ENCODE results near the gene DHRS4. TPM values are rescaled to one million over a fixed set of nuclear protein-coding genes. Genes with fewer than 3 reads are reported as not detected.
"Not testable (repeated sequence)": the region's sequence is repeated elsewhere in the genome, so short reads cannot be mapped to it uniquely, and the experiment has no call there.

DHRS4 gene
- total and polyA plus RNA-seq, 4 donors = 17.8 to 47.3 (median 32.6) TPM

DNA sequence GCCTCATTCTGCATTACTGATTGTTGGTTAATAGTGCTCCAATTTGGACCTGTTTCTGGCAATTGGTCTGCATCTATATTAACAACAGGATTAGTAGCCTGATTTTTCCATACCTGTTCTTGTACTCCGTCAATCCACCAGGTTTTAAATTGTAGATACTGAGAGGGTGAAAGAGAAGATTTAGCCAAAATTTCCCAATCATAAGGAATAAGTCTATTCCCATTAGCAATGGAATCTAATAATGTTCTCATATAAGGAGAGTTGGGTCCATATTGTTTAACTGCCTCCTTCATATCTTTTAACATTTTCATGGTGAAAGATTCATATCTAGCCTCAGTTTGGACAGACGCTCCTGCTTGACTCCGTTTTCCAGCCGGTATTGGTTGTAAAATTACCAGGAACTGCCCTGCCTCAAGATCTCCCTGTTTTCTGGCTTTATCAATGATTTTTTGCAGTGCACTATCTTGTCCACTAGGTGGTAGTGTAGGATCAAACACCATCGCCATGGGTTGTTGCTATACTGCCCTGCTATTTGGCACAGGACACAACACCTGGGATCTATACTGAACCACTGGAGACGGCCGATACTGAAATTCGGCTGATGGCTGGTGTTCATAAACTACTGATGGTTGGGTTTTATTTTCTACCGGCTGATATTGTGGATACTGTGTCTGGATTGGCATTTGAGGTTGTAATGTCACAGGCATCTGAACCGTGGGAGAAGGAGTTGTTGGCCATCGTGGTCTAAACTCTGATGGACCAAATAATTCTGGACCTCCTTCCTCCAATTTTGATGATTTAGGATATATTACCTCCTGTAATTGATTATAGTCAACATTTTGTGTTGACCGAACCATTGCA is 60.3 kb downstream of the DHRS4 start:
- WGBS, 2 donors = 17 to 20% methylated on average over 12 of the region's 12 CpGs
- ATAC-seq (ENCODE audit: low FRiP score) (peak; percentile 86), DNase-seq (no peak)
- Histone ChIP-seq H3K36me3 (ENCODE audit: control insufficient read depth in 1 of 2, insufficient read depth in 2 of 2, low read length in 1 of 2) (no peaks in the 10 kb centered on the region), H3K9me3 (ENCODE audit: control insufficient read depth, low read length) (no peaks in the 10 kb centered on the region), H3K27me3 (ENCODE audit: control insufficient read depth in 1 of 2, insufficient read depth in 2 of 2, low read length in 1 of 2) (no peaks in the 10 kb centered on the region), H3K4me1 (ENCODE audit: control insufficient read depth in 1 of 2, insufficient read depth in 2 of 2, low read length in 2 of 2) (no peaks in the 10 kb centered on the region), H3K27ac (ENCODE audit: low read depth in 1 of 2, low read length in 2 of 2) (no peak overlapping the region), H3K4me3 (ENCODE audit: low read length in 2 of 2) (no peak overlapping the region)
- intact Hi-C loops (cut with DNase I) = loop anchor here (1.0 to 5.0 kb wide), 3 partner anchors 39 to 78 kb away; partner anchors contain the start of gene PCK2 (in 2 of the 2)

DNA sequence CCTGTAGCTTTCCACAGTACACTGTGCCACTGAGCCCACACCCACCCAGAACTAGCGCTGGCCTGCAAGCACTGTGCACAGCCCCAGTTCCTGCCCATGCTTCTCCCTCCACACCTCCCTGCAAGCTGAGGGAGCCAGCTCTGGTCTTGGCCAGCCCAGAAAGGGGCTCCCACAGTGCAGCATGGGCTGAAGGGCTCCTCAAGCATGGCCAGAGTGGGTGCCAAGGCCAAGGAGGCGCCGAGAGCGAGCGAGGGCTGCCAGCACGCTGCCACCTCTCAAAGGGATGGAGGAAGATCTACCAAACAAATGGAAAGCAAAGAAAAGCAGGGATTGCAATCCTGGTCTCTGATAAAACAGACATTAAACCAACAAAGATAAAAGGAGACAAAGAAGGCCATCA is 62.2 kb downstream of the DHRS4 start:
- WGBS, 2 donors = 98% methylated on average over 6 of the region's 6 CpGs
- not testable (repeated sequence) for DNase-seq; H3K36me3 ChIP-seq (ENCODE audit: control insufficient read depth in 1 of 2, insufficient read depth in 2 of 2, low read length in 1 of 2); H3K4me3 ChIP-seq (ENCODE audit: low read length in 2 of 2); H3K27me3 ChIP-seq (ENCODE audit: control insufficient read depth in 1 of 2, insufficient read depth in 2 of 2, low read length in 1 of 2); H3K4me1 ChIP-seq (ENCODE audit: control insufficient read depth in 1 of 2, insufficient read depth in 2 of 2, low read length in 2 of 2); H3K9me3 ChIP-seq (ENCODE audit: control insufficient read depth, low read length); ATAC-seq (ENCODE audit: low FRiP score); H3K27ac ChIP-seq (ENCODE audit: low read depth in 1 of 2, low read length in 2 of 2)
- intact Hi-C loops (cut with DNase I) = loop anchor here (2.0 to 5.0 kb wide), 2 partner anchors 41 to 43 kb away; no protein-coding TSS in a partner anchor

Other genes starting within 250 kb of the DHRS4 start
- 10 to 100 TPM; 15.1 to 17.5 TPM for gene DHRS4L2, start 35.2 kb downstream of the DHRS4 start, total RNA-seq
- 10 to 100 TPM; 22.2 to 44.3 TPM for gene DHRS4L2, start 35.2 kb downstream of the DHRS4 start, polyA plus RNA-seq
- gene CARMIL3, start 98.2 kb downstream of the DHRS4 start, total RNA-seq = under 1 TPM; 0.24 to 0.42 TPM
- gene CARMIL3, start 98.2 kb downstream of the DHRS4 start, polyA plus RNA-seq = under 1 TPM in 1 of 2 donors, not detected in 1; 0.43 TPM
- gene CPNE6, start 117.8 kb downstream of the DHRS4 start, total RNA-seq = under 1 TPM; 0.71 to 0.99 TPM
- under 1 TPM; 0.03 to 0.25 TPM for gene CPNE6, start 117.8 kb downstream of the DHRS4 start, polyA plus RNA-seq
- 10 to 100 TPM; 19.6 to 22.5 TPM for gene PCK2, start 140.5 kb downstream of the DHRS4 start, total RNA-seq
- 10 to 100 TPM; 14.7 to 82.5 TPM for gene PCK2, start 140.5 kb downstream of the DHRS4 start, polyA plus RNA-seq
- gene DCAF11, start 161.0 kb downstream of the DHRS4 start, total RNA-seq = 10 to 100 TPM; 35.5 to 39.6 TPM
- gene DCAF11, start 161.0 kb downstream of the DHRS4 start, polyA plus RNA-seq = 10 to 100 TPM; 37.3 to 41.8 TPM
- 1 to 10 TPM; 1.1 to 1.4 TPM for gene NRL, start 161.2 kb downstream of the DHRS4 start, total RNA-seq
- 1 to 10 TPM in 1 of 2 donors, under 1 TPM in 1; 0.63 to 1.3 TPM for gene NRL, start 161.2 kb downstream of the DHRS4 start, polyA plus RNA-seq
- under 1 TPM; 0.71 to 0.75 TPM for gene FITM1, start 176.9 kb downstream of the DHRS4 start, total RNA-seq
- under 1 TPM in 1 of 2 donors, not detected in 1; 0.56 TPM for gene FITM1, start 176.9 kb downstream of the DHRS4 start, polyA plus RNA-seq
- gene PSME1, start 182.4 kb downstream of the DHRS4 start, total RNA-seq = 100 to 1,000 TPM; 112 to 125 TPM
- gene PSME1, start 182.4 kb downstream of the DHRS4 start, polyA plus RNA-seq = 100 to 1,000 TPM; 206 to 210 TPM
- gene EMC9, start 187.8 kb downstream of the DHRS4 start, total RNA-seq = 10 to 100 TPM; 12.8 to 15.3 TPM
- gene EMC9, start 187.8 kb downstream of the DHRS4 start, polyA plus RNA-seq = 10 to 100 TPM; 18.3 to 41.9 TPM
- 10 to 100 TPM; 86.1 to 93.6 TPM for gene PSME2, start 192.8 kb downstream of the DHRS4 start, total RNA-seq
- gene PSME2, start 192.8 kb downstream of the DHRS4 start, polyA plus RNA-seq = 100 to 1,000 TPM; 142 to 261 TPM
- gene RNF31, start 193.7 kb downstream of the DHRS4 start, total RNA-seq = 10 to 100 TPM; 51.6 to 61.1 TPM
- gene RNF31, start 193.7 kb downstream of the DHRS4 start, polyA plus RNA-seq = 100 to 1,000 TPM in 1 of 2 donors, 1 to 10 TPM in 1; 9.1 to 167 TPM
- 100 to 1,000 TPM; 113 to 117 TPM for gene IRF9, start 207.5 kb downstream of the DHRS4 start, total RNA-seq
- gene IRF9, start 207.5 kb downstream of the DHRS4 start, polyA plus RNA-seq = 100 to 1,000 TPM in 1 of 2 donors, 10 to 100 TPM in 1; 56.0 to 111 TPM
- 10 to 100 TPM; 13.2 to 18.1 TPM for gene REC8, start 218.3 kb downstream of the DHRS4 start, total RNA-seq
- gene REC8, start 218.3 kb downstream of the DHRS4 start, polyA plus RNA-seq = 1 to 10 TPM; 2.4 to 8.2 TPM
- gene IPO4, start 235.0 kb downstream of the DHRS4 start, total RNA-seq = 10 to 100 TPM; 23.4 to 29.3 TPM
- 10 to 100 TPM in 1 of 2 donors, 1 to 10 TPM in 1; 3.4 to 11.6 TPM for gene IPO4, start 235.0 kb downstream of the DHRS4 start, polyA plus RNA-seq
- gene TM9SF1, start 241.7 kb downstream of the DHRS4 start, total RNA-seq = 10 to 100 TPM; 35.3 to 37.3 TPM
- 10 to 100 TPM; 15.8 to 35.0 TPM for gene TM9SF1, start 241.7 kb downstream of the DHRS4 start, polyA plus RNA-seq

Measured in aorta (tissue), 5 donors.